Epithelial cell of proximal tubule (primary cell): ENCODE results near the gene MAP1LC3C. TPM values are rescaled to one million over a fixed set of nuclear protein-coding genes. Genes with fewer than 3 reads are reported as not detected.
"Not testable (repeated sequence)": the region's sequence is repeated elsewhere in the genome, so short reads cannot be mapped to it uniquely, and the experiment has no call there.

Experiments used
- DNase-seq: peaks from one replicate; pipeline ENCODE4 v3.0.0-alpha.2; 2011; ENCODE audit warnings: low read depth
- H3K4me3 ChIP-seq: 2 replicates; pipeline ENCODE4 v1.5.1; 2011; ENCODE audit warnings: low read depth, mild to moderate bottlenecking, low read length
- CTCF ChIP-seq: conservative IDR thresholded peaks from 2 replicates; pipeline ENCODE4 v1.5.1; 2012; ENCODE audit warnings: low read depth, mild to moderate bottlenecking, low read length
- total RNA-seq: library from RNA; depleted of rRNA; stranded (reverse); fragments of >200 nt; gene quantifications from 2 replicates; pipeline ENCODE4 v1.2.3, GENCODE V29; 2015

Gene MAP1LC3C
- total RNA-seq, 1 donor from 2014 or later = 0.12 TPM

- DNase-seq = no peak
- no peak for TF ChIP-seq CTCF
- no peak overlapping the region for H3K4me3 ChIP-seq
Measured at GRCh38 chr1:241997401-241997998, 1.4 kb downstream of the MAP1LC3C start.

- no peak overlapping the region for H3K4me3 ChIP-seq
- no peak for TF ChIP-seq CTCF
- DNase-seq = no peak
Measured at GRCh38 chr1:241994171-241994570, 4.7 kb downstream of the MAP1LC3C start.

GRCh38 chr1:241992734-241993133, 6.2 kb downstream of the MAP1LC3C start:
- no peak for TF ChIP-seq CTCF
- H3K4me3 ChIP-seq = no peak overlapping the region
- no peak for DNase-seq

- H3K4me3 ChIP-seq = no peak overlapping the region
- peak; percentile 93 for DNase-seq
- no peak for TF ChIP-seq CTCF
Measured at GRCh38 chr1:241990040-241990439, 8.9 kb downstream of the MAP1LC3C start.

GRCh38 chr1:241988389-241988930, 10.4 kb downstream of the MAP1LC3C start:
- DNase-seq, H3K4me3 ChIP-seq: not testable (repeated sequence)

GRCh38 chr1:241985787-241986186, 13.1 kb downstream of the MAP1LC3C start:
- TF ChIP-seq CTCF = peak; percentile 77
- no peak for DNase-seq
- H3K4me3 ChIP-seq = no peak overlapping the region

- no peak for TF ChIP-seq CTCF
- DNase-seq = no peak
- H3K4me3 ChIP-seq = no peak overlapping the region
Measured at GRCh38 chr1:241979926-241980325, 19.0 kb downstream of the MAP1LC3C start.
